Heart left ventricle (tissue), 16 donors: Measurements from ENCODE around the gene WDR38. TPM values are rescaled to one million over a fixed set of nuclear protein-coding genes. Genes with fewer than 3 reads are reported as not detected.

Source experiments
- ATAC-seq, 4 donors: fragments of 200-7000 bp; cut with Tn5 transposase; one replicate each; pipeline ENCODE4 v1.9.1; 2020 to 2022; ENCODE audit warnings: moderate library complexity in 4 of 4, mild to moderate bottlenecking in 3 of 4, moderate number of reproducible peaks in 1 of 4
- DNase-seq, 5 donors: peaks; one replicate each; pipeline ENCODE4 v3.0.0-alpha.2; 2020
- H3K27ac ChIP-seq, 12 donors: fragments of 200-600 bp; sonication (generic) in 4 of 12; one replicate each; pipeline versions ENCODE4 v1.5.0 to v1.8.0; 2016 to 2022; ENCODE audit warnings: mild to moderate bottlenecking in 2 of 12
- H3K27me3 ChIP-seq, 9 donors: fragments of 200-600 bp; sonication (generic) in 2 of 9; one replicate each; pipeline versions ENCODE4 v1.5.1 to v1.8.0; 2016 to 2022; ENCODE audit warnings: mild to moderate bottlenecking in 3 of 9
- H3K36me3 ChIP-seq, 9 donors: fragments of 200-600 bp; sonication (generic) in 2 of 9; one replicate each; pipeline versions ENCODE4 v1.5.0 to v1.8.0; 2018 to 2022; ENCODE audit warnings: mild to moderate bottlenecking in 2 of 9
- H3K4me1 ChIP-seq, 12 donors: fragments of 200-600 bp; sonication (generic) in 4 of 12; one replicate each; pipeline versions ENCODE4 v1.5.0 to v1.8.0; 2016 to 2022; ENCODE audit warnings: mild to moderate bottlenecking in 3 of 12
- H3K4me3 ChIP-seq, 12 donors: fragments of 200-600 bp; sonication (generic) in 4 of 12; one replicate each; pipeline versions ENCODE4 v1.5.0 to v1.8.0; 2017 to 2022; ENCODE audit warnings: mild to moderate bottlenecking in 9 of 12, moderate library complexity in 4 of 12
- H3K9me3 ChIP-seq, 12 donors: fragments of 200-600 bp; sonication (generic) in 4 of 12; one replicate each; pipeline versions ENCODE4 v1.5.0 to v1.8.0; 2016 to 2022; ENCODE audit warnings: mild to moderate bottlenecking in 1 of 12
- CTCF ChIP-seq, 12 donors: fragments of 200-600 bp; sonication (generic) in 4 of 12; IDR thresholded peaks; one replicate each; pipeline versions ENCODE4 v1.5.0 to v1.8.0; 2018 to 2022; ENCODE audit warnings: antibody characterized with exemption in 12 of 12, mild to moderate bottlenecking in 5 of 12
- POLR2A ChIP-seq, 2 donors: fragments of 450-650 bp; IDR thresholded peaks; one replicate each; pipeline ENCODE4 v1.6.1; 2017; ENCODE audit warnings: antibody characterized with exemption in 2 of 2, mild to moderate bottlenecking in 2 of 2, moderate library complexity in 2 of 2
- WGBS, 4 donors: extraction: QIAGEN DNeasy Blood & Tissue Kit in 2 of 4; methylation state at CpG; one replicate each; pipeline versions ENCODE4 v1.1.5 to v1.1.7; 2013 to 2018; 5-methylcytosine and 5-hydroxymethylcytosine counted together
- intact Hi-C, 10 donors: fragments of 100-400 bp; cut with DNase I; formaldehyde crosslinking; loops; one replicate each; pipeline versions ENCODE4 v1.11.1 to v1.14.2; 2022
- polyA plus RNA-seq, 2 donors: library from polyadenylated mRNA; stranded (reverse); fragments of 200-250 nt; gene quantifications; one replicate each; pipeline ENCODE4 v1.2.3, GENCODE V29; 2013
- total RNA-seq, 9 donors: library from RNA; depleted of rRNA in 2 of 9; stranded (reverse); fragments of >200 nt in 2 of 9; fragmentation: NEBNext Ultra II Directional in 3 of 9; extraction: Animal tissue kit (Norgen Biotek cat#: 25700) in 3 of 9; gene quantifications; one replicate each; pipeline versions ENCODE4 v1.1.0 to v1.2.4, GENCODE V29; 2016 to 2023
- donor health status: ischemic (EF 13 %, LVEDD 7.1; RV severe dilation, severe dysfunction).
- donor health status: healthy with polysubstance abuse.
- donor health status: DM: no; HTN: yes; CAD: no.
- donor health status: DM: no; HTN: no; CAD: no.
- donor health status: ischemic (EF 25% LVEDD 6.9; RV normal size, moderate dysfunction).
- donor health status: ischemic (EF 25% LVEDD 5.7; RV mildly dilated, moderate dysfunction).
- donor health status: healthy.
- donor health status: DM: yes; HTN: yes; CAD: no.
- donor health status: ischemic (EF 35%, LVEDD 5.7; RV mildly dilated, moderate dysfunction).
- donor health status: nonischemic (EF 11% LVEDD 7.7; RV severe dilation, severe dysfunction).
- donor health status: DM: yes; HTN: yes; CAD: no.
- donor health status: PGD.
- donor health status: ischemic (EF 29% LVEDD 5.4; RV normal size, mild dysfunction).
- donor health status: nonischemic (EF 23%, LVEDD 6.1; RV moderate dilation, normal function).

Gene WDR38
- total and polyA plus RNA-seq, 11 donors: 0.07 to 0.15 TPM; not detected in 9

GRCh38 chr9:124839612-124840299, 13.5 kb upstream of the WDR38 start:
- intact Hi-C loops: loop anchor here in 2 of 10 donors (5.0 kb wide), 2 partner anchors 42 to 57 kb away; no protein-coding TSS in a partner anchor
- Histone ChIP-seq H3K27ac (peak overlapping the region in 7 of 12 donors; percentile 5 to 54 (median 45)), H3K27me3 (no peaks in the 10 kb centered on the region), H3K4me3 (no peak overlapping the region), H3K9me3 (no peaks in the 10 kb centered on the region), H3K36me3 (no peaks in the 10 kb centered on the region), H3K4me1 (peaks cover 0 to 31% (median 13%) of the 10 kb centered on the region in 12 donors)
- DNase-seq (peak in 1 of 5 donors; percentile 31), ATAC-seq (peak in 1 of 4 donors; percentile 24)
- peak; percentile 15 to 56 (median 40) for TF ChIP-seq CTCF (IDR thresholded peaks at IDR 0.05)
- TF ChIP-seq POLR2A (IDR thresholded peaks at IDR 0.05): no peak
- 51 to 74% (median 69%) methylated on average over 7 to 12 of the region's 12 CpGs for WGBS, 4 donors

GRCh38 chr9:124840300-124840833, 12.9 kb upstream of the WDR38 start:
- TF ChIP-seq POLR2A (IDR thresholded peaks at IDR 0.05): no peak
- peak in 8 of 12 donors; percentile 14 to 40 (median 24) for TF ChIP-seq CTCF (IDR thresholded peaks at IDR 0.05)
- Histone ChIP-seq H3K9me3 (no peaks in the 10 kb centered on the region), H3K27ac (peak overlapping the region in 7 of 12 donors; percentile 5 to 54 (median 45)), H3K27me3 (no peaks in the 10 kb centered on the region), H3K36me3 (no peaks in the 10 kb centered on the region), H3K4me3 (no peak overlapping the region), H3K4me1 (peaks cover 0 to 25% (median 7%) of the 10 kb centered on the region in 12 donors)
- 65 to 70% (median 67%) methylated on average over 10 to 18 of the region's 18 CpGs for WGBS, 4 donors
- intact Hi-C loops: loop anchor here in 1 of 10 donors (5.0 kb wide), 1 partner anchor 58 kb away; no protein-coding TSS in a partner anchor
- peak in 3 of 4 donors; percentile 8 to 41 (median 35) for ATAC-seq
- peak in 1 of 5 donors; percentile 38 for DNase-seq

DNA sequence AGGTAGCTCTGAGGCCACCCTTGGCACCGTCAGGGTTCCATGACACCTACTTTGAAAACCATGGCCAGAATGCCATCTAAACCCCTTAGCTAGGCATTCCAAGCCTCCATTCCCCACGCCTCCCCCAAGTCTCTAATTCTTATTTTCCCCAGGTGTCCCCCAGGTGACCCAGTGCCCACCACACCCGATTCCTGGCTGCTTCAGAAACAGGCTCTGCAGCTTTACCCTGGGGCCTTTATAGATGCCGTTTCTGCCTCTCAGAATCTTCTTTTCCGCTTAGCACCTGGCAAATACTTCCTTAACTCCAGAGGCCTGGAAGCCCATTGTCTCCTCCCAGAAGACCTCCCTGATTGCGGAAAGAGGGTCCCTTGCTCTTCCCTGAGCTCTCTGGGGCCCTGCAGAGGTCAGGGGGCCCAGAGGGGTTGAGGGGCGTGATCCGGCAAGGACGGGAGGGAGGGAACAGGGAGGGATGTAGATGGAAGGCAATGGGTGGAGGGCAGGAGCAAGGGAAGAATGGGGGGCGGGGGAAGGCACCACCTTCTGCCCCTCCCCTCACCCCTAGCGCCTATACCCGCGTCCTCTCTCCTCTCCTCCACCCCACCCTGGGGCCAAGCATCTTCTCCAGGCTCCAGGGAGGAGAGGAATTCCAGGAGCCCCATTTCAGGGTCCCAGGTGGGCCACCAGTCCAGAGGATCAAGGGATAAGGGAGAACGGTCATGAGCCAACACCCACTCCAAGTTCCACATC, 12.0 kb upstream of the WDR38 start:
- ATAC-seq (no peak), DNase-seq (no peak)
- Histone ChIP-seq H3K4me1 (peaks cover 0 to 16% (median 2%) of the 10 kb centered on the region in 12 donors), H3K4me3 (no peak overlapping the region), H3K27me3 (no peaks in the 10 kb centered on the region), H3K36me3 (no peaks in the 10 kb centered on the region), H3K9me3 (no peaks in the 10 kb centered on the region), H3K27ac (peak overlapping the region in 1 of 12 donors; percentile 38)
- 84 to 87% (median 85%) methylated on average over 14 of the region's 14 CpGs for WGBS, 4 donors
- intact Hi-C loops: loop anchor here in 1 of 10 donors (5.0 kb wide), 1 partner anchor 59 kb away; no protein-coding TSS in a partner anchor
- TF ChIP-seq POLR2A (IDR thresholded peaks at IDR 0.05) (no peak), CTCF (IDR thresholded peaks at IDR 0.05) (no peak)
